ENCODE measurements around the gene NBAS. TPM values are rescaled to one million over a fixed set of nuclear protein-coding genes. Genes with fewer than 3 reads are reported as not detected.

The NBAS gene
- total and polyA plus RNA-seq, 9 of the 15 experiments (the other 6 are each of a cell fraction or from before 2014, with no cell fraction given), result 15.3 to 94.4 (median 69.9) TPM

GRCh38 chr2:15253835-15254286 lies 307.3 kb downstream of the NBAS start (continued):
- TF ChIP-seq, protein P1, sequence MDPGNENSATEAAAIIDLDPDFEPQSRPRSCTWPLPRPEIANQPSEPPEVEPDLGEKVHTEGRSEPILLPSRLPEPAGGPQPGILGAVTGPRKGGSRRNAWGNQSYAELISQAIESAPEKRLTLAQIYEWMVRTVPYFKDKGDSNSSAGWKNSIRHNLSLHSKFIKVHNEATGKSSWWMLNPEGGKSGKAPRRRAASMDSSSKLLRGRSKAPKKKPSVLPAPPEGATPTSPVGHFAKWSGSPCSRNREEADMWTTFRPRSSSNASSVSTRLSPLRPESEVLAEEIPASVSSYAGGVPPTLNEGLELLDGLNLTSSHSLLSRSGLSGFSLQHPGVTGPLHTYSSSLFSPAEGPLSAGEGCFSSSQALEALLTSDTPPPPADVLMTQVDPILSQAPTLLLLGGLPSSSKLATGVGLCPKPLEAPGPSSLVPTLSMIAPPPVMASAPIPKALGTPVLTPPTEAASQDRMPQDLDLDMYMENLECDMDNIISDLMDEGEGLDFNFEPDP (CRISPR knock-in tag; IDR thresholded peaks at IDR 0.05), result no peak
- TF ChIP-seq HSF4 (CRISPR knock-in tag; IDR thresholded peaks at IDR 0.05; ENCODE audit: borderline replicate concordance), result no peak
- TF ChIP-seq SIN3A (IDR thresholded peaks at IDR 0.05; ENCODE audit: borderline replicate concordance in 2 of 2, control insufficient read depth in 1 of 2, low read depth in 2 of 2, low read length in 2 of 2), result no peak
- no peak for TF ChIP-seq ZNF316 (IDR thresholded peaks at IDR 0.05)
- no peak for TF ChIP-seq PURB (CRISPR knock-in tag; IDR thresholded peaks at IDR 0.05; ENCODE audit: low read depth)
- TF ChIP-seq RBM39 (optimal IDR thresholded peaks at IDR 0.05; ENCODE audit: low read depth, low read length), result no peak
- TF ChIP-seq, protein P2, sequence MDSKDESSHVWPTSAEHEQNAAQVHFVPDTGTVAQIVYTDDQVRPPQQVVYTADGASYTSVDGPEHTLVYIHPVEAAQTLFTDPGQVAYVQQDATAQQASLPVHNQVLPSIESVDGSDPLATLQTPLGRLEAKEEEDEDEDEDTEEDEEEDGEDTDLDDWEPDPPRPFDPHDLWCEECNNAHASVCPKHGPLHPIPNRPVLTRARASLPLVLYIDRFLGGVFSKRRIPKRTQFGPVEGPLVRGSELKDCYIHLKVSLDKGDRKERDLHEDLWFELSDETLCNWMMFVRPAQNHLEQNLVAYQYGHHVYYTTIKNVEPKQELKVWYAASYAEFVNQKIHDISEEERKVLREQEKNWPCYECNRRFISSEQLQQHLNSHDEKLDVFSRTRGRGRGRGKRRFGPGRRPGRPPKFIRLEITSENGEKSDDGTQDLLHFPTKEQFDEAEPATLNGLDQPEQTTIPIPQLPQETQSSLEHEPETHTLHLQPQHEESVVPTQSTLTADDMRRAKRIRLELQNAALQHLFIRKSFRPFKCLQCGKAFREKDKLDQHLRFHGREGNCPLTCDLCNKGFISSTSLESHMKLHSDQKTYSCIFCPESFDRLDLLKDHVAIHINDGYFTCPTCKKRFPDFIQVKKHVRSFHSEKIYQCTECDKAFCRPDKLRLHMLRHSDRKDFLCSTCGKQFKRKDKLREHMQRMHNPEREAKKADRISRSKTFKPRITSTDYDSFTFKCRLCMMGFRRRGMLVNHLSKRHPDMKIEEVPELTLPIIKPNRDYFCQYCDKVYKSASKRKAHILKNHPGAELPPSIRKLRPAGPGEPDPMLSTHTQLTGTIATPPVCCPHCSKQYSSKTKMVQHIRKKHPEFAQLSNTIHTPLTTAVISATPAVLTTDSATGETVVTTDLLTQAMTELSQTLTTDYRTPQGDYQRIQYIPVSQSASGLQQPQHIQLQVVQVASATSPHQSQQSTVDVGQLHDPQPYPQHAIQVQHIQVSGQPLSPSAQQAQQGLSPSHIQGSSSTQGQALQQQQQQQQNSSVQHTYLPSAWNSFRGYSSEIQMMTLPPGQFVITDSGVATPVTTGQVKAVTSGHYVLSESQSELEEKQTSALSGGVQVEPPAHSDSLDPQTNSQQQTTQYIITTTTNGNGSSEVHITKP (IDR thresholded peaks at IDR 0.05; ENCODE audit: partially characterized antibody), result no peak
- TF ChIP-seq NFE2 (IDR thresholded peaks at IDR 0.05; ENCODE audit: low read depth), result 0 out of 2 replicates have a peak, but pooled peaks have one; percentile 10
- TF ChIP-seq, protein P3, sequence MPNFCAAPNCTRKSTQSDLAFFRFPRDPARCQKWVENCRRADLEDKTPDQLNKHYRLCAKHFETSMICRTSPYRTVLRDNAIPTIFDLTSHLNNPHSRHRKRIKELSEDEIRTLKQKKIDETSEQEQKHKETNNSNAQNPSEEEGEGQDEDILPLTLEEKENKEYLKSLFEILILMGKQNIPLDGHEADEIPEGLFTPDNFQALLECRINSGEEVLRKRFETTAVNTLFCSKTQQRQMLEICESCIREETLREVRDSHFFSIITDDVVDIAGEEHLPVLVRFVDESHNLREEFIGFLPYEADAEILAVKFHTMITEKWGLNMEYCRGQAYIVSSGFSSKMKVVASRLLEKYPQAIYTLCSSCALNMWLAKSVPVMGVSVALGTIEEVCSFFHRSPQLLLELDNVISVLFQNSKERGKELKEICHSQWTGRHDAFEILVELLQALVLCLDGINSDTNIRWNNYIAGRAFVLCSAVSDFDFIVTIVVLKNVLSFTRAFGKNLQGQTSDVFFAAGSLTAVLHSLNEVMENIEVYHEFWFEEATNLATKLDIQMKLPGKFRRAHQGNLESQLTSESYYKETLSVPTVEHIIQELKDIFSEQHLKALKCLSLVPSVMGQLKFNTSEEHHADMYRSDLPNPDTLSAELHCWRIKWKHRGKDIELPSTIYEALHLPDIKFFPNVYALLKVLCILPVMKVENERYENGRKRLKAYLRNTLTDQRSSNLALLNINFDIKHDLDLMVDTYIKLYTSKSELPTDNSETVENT (CRISPR knock-in tag; IDR thresholded peaks at IDR 0.05), result no peak
- TF ChIP-seq ZNF561 (CRISPR knock-in tag; conservative IDR thresholded peaks at IDR 0.05), result no peak
- TF ChIP-seq, protein P4, sequence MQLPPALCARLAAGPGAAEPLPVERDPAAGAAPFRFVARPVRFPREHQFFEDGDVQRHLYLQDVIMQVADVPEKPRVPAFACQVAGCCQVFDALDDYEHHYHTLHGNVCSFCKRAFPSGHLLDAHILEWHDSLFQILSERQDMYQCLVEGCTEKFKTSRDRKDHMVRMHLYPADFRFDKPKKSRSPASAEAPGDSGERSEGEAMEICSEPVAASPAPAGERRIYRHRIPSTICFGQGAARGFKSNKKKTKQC (CRISPR knock-in tag; IDR thresholded peaks at IDR 0.05), result no peak
- TF ChIP-seq ZFPM2 (CRISPR knock-in tag; IDR thresholded peaks at IDR 0.05), result no peak
- no peak for TF ChIP-seq CREB3 (tag; conservative IDR thresholded peaks at IDR 0.05; ENCODE audit: low read depth)
- TF ChIP-seq ZNF75A (CRISPR knock-in tag; IDR thresholded peaks at IDR 0.05), result no peak
- TF ChIP-seq WHSC1 (IDR thresholded peaks at IDR 0.05; ENCODE audit: low read length), result no peak
- peak; percentile 87 for TF ChIP-seq HDAC3 (IDR thresholded peaks at IDR 0.05; ENCODE audit: borderline replicate concordance, partially characterized antibody)
- no peak for TF ChIP-seq ATF6 (CRISPR knock-in tag; IDR thresholded peaks at IDR 0.05)

Measured in K562 (cell line).